ENCODE results near the gene OTUD5. TPM values are rescaled to one million over a fixed set of nuclear protein-coding genes. Genes with fewer than 3 reads are reported as not detected.

Gene OTUD5
- total RNA-seq, 1 experiment from 2014 or later: 37.1 TPM

DNA sequence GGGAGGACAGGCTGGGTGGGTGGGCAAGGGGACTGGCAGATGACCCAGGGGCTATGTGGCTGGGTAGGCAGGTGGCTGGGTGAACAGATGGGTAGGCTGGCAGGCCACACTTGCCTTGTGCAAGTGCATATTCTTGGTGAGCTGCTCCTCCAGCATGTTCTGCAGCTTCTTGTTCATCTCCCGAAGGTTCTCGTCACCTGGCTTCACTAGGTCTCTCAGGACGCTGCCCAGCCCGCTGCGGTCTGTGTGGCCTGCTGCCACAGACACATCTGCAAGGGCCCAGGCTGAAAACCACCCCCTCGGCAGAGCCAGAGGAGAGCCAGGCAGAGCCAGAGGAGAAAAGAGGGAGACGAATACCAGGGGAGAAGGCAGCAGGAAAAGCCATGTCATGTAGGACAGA, 17.6 kb upstream of the OTUD5 start:
- ChIA-PET POLR2A (ENCODE audit: unreplicated experiment) (interaction anchor here (0.7 kb wide), 1 partner anchor 16 kb away, joined by 3 read pairs; no protein-coding TSS in a partner anchor), CTCF (no interaction called here)
- no peak for TF ChIP-seq EZH2 (IDR thresholded peaks at IDR 0.05; ENCODE audit: low read depth)
- TF ChIP-seq, protein P1, sequence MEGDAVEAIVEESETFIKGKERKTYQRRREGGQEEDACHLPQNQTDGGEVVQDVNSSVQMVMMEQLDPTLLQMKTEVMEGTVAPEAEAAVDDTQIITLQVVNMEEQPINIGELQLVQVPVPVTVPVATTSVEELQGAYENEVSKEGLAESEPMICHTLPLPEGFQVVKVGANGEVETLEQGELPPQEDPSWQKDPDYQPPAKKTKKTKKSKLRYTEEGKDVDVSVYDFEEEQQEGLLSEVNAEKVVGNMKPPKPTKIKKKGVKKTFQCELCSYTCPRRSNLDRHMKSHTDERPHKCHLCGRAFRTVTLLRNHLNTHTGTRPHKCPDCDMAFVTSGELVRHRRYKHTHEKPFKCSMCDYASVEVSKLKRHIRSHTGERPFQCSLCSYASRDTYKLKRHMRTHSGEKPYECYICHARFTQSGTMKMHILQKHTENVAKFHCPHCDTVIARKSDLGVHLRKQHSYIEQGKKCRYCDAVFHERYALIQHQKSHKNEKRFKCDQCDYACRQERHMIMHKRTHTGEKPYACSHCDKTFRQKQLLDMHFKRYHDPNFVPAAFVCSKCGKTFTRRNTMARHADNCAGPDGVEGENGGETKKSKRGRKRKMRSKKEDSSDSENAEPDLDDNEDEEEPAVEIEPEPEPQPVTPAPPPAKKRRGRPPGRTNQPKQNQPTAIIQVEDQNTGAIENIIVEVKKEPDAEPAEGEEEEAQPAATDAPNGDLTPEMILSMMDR (conservative IDR thresholded peaks at IDR 0.05): no peak

DNA sequence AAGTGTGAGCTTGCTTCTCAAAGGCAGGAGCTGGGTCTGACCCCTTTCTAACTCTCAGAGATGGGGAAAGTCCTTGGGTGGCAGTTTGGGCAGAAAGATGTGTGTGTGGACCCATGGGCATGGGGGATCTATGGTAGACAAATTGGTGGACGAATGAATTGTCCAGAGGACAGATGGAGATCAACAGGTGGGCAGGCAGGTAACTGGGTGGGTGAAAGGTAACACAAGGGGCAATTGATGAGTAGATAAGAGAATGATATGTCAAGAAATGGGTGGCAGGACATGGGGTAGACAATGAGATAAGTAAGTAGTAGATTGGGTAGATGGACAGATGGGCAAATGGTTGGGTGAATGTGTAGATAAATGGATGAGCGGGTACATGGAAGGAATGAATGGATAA, 17.2 kb upstream of the OTUD5 start:
- no peaks in the 10 kb centered on the region for H3K9me3 ChIP-seq (ENCODE audit: insufficient read depth, low read depth)
- H3K9me2 ChIP-seq (ENCODE audit: insufficient read depth): no peaks in the 10 kb centered on the region
- H3K27ac ChIP-seq: no peak overlapping the region
- H3K4me3 ChIP-seq: no peak overlapping the region
- H3K79me2 ChIP-seq (ENCODE audit: low read depth): no peaks in the 10 kb centered on the region
- H4K20me1 ChIP-seq (ENCODE audit: insufficient read depth): no peaks in the 10 kb centered on the region
- no peaks in the 10 kb centered on the region for H3K27me3 ChIP-seq (ENCODE audit: insufficient read depth, low read depth)
- no TSS peak for BruUV-seq (replicated peaks)
- CTCF ChIA-PET: interaction anchor here (0.5 kb wide), 1 partner anchor 106 kb away, joined by 3 read pairs; no protein-coding TSS in a partner anchor
- TF ChIP-seq, protein P1 (conservative IDR thresholded peaks at IDR 0.05): no peak
- no peak for TF ChIP-seq EZH2 (IDR thresholded peaks at IDR 0.05; ENCODE audit: low read depth)
- no peak for DNase-seq
- H3K4me1 ChIP-seq (replicated peaks; ENCODE audit: insufficient read depth): no peaks in the 10 kb centered on the region
- no peak overlapping the region for H2AFZ ChIP-seq
- POLR2A ChIA-PET (ENCODE audit: unreplicated experiment): interaction anchor here (0.7 kb wide), 1 partner anchor 16 kb away, joined by 3 read pairs; no protein-coding TSS in a partner anchor
- H3K4me2 ChIP-seq: no peak overlapping the region
- intact Hi-C loops (cut with micrococcal nuclease; ENCODE audit: unreplicated experiment): no loop called here
- no peaks in the 10 kb centered on the region for H3F3A ChIP-seq (ENCODE audit: insufficient read depth, low read depth)
- no peaks in the 10 kb centered on the region for H3K36me3 ChIP-seq (ENCODE audit: low read depth)

More for the DNA sequence above, 17.6 kb upstream of the OTUD5 start:
- H3F3A ChIP-seq (ENCODE audit: insufficient read depth, low read depth): no peaks in the 10 kb centered on the region
- H2AFZ ChIP-seq: no peak overlapping the region
- no peak overlapping the region for H3K4me3 ChIP-seq
- DNase-seq: no peak
- H3K4me1 ChIP-seq (replicated peaks; ENCODE audit: insufficient read depth): no peaks in the 10 kb centered on the region
- BruUV-seq (replicated peaks): no TSS peak
- intact Hi-C loops (cut with micrococcal nuclease; ENCODE audit: unreplicated experiment): no loop called here
- no peaks in the 10 kb centered on the region for H3K9me3 ChIP-seq (ENCODE audit: insufficient read depth, low read depth)
- no peaks in the 10 kb centered on the region for H3K79me2 ChIP-seq (ENCODE audit: low read depth)
- H3K27ac ChIP-seq: no peak overlapping the region
- no peaks in the 10 kb centered on the region for H4K20me1 ChIP-seq (ENCODE audit: insufficient read depth)
- no peak overlapping the region for H3K4me2 ChIP-seq
- no peaks in the 10 kb centered on the region for H3K27me3 ChIP-seq (ENCODE audit: insufficient read depth, low read depth)
- H3K9me2 ChIP-seq (ENCODE audit: insufficient read depth): no peaks in the 10 kb centered on the region
- H3K36me3 ChIP-seq (ENCODE audit: low read depth): no peaks in the 10 kb centered on the region

DNA sequence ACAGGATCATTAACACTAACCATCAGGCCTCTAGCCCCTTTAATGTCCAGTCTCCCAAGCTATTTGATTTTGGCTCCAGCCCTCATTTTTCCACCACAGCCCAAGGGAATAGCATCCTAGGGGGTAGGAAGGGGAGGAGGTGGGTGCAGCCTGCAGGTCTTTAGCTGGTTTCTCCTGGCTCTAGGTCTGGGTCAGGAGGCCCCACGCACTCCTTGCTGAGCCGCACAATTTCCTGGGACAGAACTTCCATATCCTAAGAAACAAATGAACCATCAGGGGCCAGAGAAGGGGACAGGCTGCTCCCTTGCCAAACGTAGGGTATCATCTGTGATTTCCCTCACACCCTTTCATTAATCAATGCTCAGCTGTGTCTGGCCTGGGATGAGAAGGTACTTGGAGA, 16.6 kb upstream of the OTUD5 start:
- Histone ChIP-seq H3K36me3 (ENCODE audit: low read depth) (no peaks in the 10 kb centered on the region), H2AFZ (no peak overlapping the region), H3F3A (ENCODE audit: insufficient read depth, low read depth) (no peaks in the 10 kb centered on the region), H3K27me3 (ENCODE audit: insufficient read depth, low read depth) (no peaks in the 10 kb centered on the region), H3K9me2 (ENCODE audit: insufficient read depth) (no peaks in the 10 kb centered on the region), H3K4me2 (no peak overlapping the region), H3K79me2 (ENCODE audit: low read depth) (no peaks in the 10 kb centered on the region), H3K27ac (no peak overlapping the region), H3K4me3 (no peak overlapping the region), H3K9me3 (ENCODE audit: insufficient read depth, low read depth) (no peaks in the 10 kb centered on the region), H3K4me1 (replicated peaks; ENCODE audit: insufficient read depth) (no peaks in the 10 kb centered on the region), H4K20me1 (ENCODE audit: insufficient read depth) (no peaks in the 10 kb centered on the region)
- ChIA-PET POLR2A (ENCODE audit: unreplicated experiment) (no interaction called here), CTCF (interaction anchor here (0.5 to 0.6 kb wide), 2 partner anchors 66 to 107 kb away, joined by 3 to 6 read pairs; no protein-coding TSS in a partner anchor)
- intact Hi-C loops (cut with micrococcal nuclease; ENCODE audit: unreplicated experiment): no loop called here
- no peak for DNase-seq
- no TSS peak for BruUV-seq (replicated peaks)
- no peak for TF ChIP-seq EZH2 (IDR thresholded peaks at IDR 0.05; ENCODE audit: low read depth)
- TF ChIP-seq, protein P1 (conservative IDR thresholded peaks at IDR 0.05): no peak
